DMS 273 (cell line): ENCODE measurements around the gene PDP2.
"Not testable (repeated sequence)": the region's sequence is repeated elsewhere in the genome, so short reads cannot be mapped to it uniquely, and the experiment has no call there.

ENCODE experiments used
- DNase-seq: peaks from one replicate; lab custom pipeline; 2025; ENCODE audit not compliant: unreplicated experiment; lab: John Stamatoyannopoulos, UW

The PDP2 gene

GRCh38 chr16:66853261-66854139 is 26.8 kb upstream of the PDP2 start:
- DNase-seq: no peak

GRCh38 chr16:66856184-66856730 is 24.1 kb upstream of the PDP2 start:
- no peak for DNase-seq

GRCh38 chr16:66856801-66857200 is 23.5 kb upstream of the PDP2 start:
- DNase-seq: no peak

- DNase-seq: no peak
Measured at GRCh38 chr16:66857437-66857836, 22.9 kb upstream of the PDP2 start.

GRCh38 chr16:66858740-66859396 is 21.4 kb upstream of the PDP2 start:
- DNase-seq: peak; percentile 60

- DNase-seq: no peak
Measured at GRCh38 chr16:66859397-66860068, 20.8 kb upstream of the PDP2 start.

GRCh38 chr16:66862023-66862520 is 18.2 kb upstream of the PDP2 start:
- no peak for DNase-seq

GRCh38 chr16:66863707-66864106 is 16.6 kb upstream of the PDP2 start:
- DNase-seq: no peak

GRCh38 chr16:66869424-66869823 is 10.9 kb upstream of the PDP2 start:
- DNase-seq: no peak

GRCh38 chr16:66871363-66871762 is 9.0 kb upstream of the PDP2 start:
- DNase-seq: not testable (repeated sequence)

GRCh38 chr16:66871840-66872239 is 8.5 kb upstream of the PDP2 start:
- no peak for DNase-seq

- DNase-seq: no peak
Measured at GRCh38 chr16:66872559-66872942, 7.8 kb upstream of the PDP2 start.

GRCh38 chr16:66872943-66873684 is 7.2 kb upstream of the PDP2 start:
- DNase-seq: peak; percentile 96

- no peak for DNase-seq
Measured at GRCh38 chr16:66873685-66874055, 6.6 kb upstream of the PDP2 start.

GRCh38 chr16:66874079-66874775 is 6.1 kb upstream of the PDP2 start:
- peak; percentile 45 for DNase-seq

- peak; percentile 92 for DNase-seq
Measured at GRCh38 chr16:66878067-66878466, 2.2 kb upstream of the PDP2 start.

GRCh38 chr16:66881014-66881417 is 701 bp downstream of the PDP2 start:
- peak; percentile 60 for DNase-seq

GRCh38 chr16:66881560-66881959 is 1.2 kb downstream of the PDP2 start:
- no peak for DNase-seq

- DNase-seq: no peak
Measured at GRCh38 chr16:66881964-66882508, 1.7 kb downstream of the PDP2 start.

- DNase-seq: no peak
Measured at GRCh38 chr16:66882702-66883101, 2.4 kb downstream of the PDP2 start.
